DOHH2 (cell line): Measurements from ENCODE around the gene SLC25A18.
"Not testable (repeated sequence)": the region's sequence is repeated elsewhere in the genome, so short reads cannot be mapped to it uniquely, and the experiment has no call there.

Experiments used
- H3F3A ChIP-seq: fragments of 200-600 bp; sonication (generic), shearing (Covaris generic); 2 replicates; pipeline ENCODE4 v1.6.0; 2016; ENCODE audit warnings: antibody characterized with exemption, mild to moderate bottlenecking; ENCODE audit not compliant: control insufficient read depth, insufficient read depth
- H3K27ac ChIP-seq: fragments of 200-600 bp; sonication (generic); 2 replicates; pipeline ENCODE4 v1.5.1; 2014; ENCODE audit warnings: low read depth, mild to moderate bottlenecking, low read length, moderate library complexity
- H3K27me3 ChIP-seq: fragments of 200-600 bp; sonication (generic); 2 replicates; pipeline ENCODE4 v1.6.1; 2014; ENCODE audit warnings: mild to moderate bottlenecking, low read length, mixed read lengths; ENCODE audit not compliant: control insufficient read depth
- H3K36me3 ChIP-seq: fragments of 200-600 bp; sonication (generic); 2 replicates; pipeline ENCODE4 v1.6.1; 2014; ENCODE audit warnings: mild to moderate bottlenecking, low read length, moderate library complexity, mixed read lengths; ENCODE audit not compliant: control insufficient read depth
- H3K4me1 ChIP-seq: fragments of 200-600 bp; sonication (generic); 2 replicates; pipeline ENCODE4 v1.6.1; 2014; ENCODE audit warnings: mild to moderate bottlenecking, low read length, mixed read lengths; ENCODE audit not compliant: control insufficient read depth
- H3K4me2 ChIP-seq: fragments of 200-600 bp; sonication (generic); 2 replicates; pipeline ENCODE4 v1.6.0; 2014; ENCODE audit warnings: mild to moderate bottlenecking, low read length, moderate library complexity
- H3K4me3 ChIP-seq: fragments of 200-600 bp; sonication (generic); 2 replicates; pipeline ENCODE4 v1.5.1; 2014; ENCODE audit warnings: mild to moderate bottlenecking, low read length, mixed read lengths
- H3K79me2 ChIP-seq: fragments of 200-600 bp; sonication (generic); 2 replicates; pipeline ENCODE4 v1.6.1; 2014; ENCODE audit warnings: mild to moderate bottlenecking, low read length, mixed read lengths; ENCODE audit not compliant: control insufficient read depth
- H3K9me2 ChIP-seq: fragments of 200-600 bp; sonication (generic); replicated peaks from 2 replicates; pipeline ENCODE4 v1.6.1; 2014; ENCODE audit warnings: mild to moderate bottlenecking, low read length, mixed read lengths; ENCODE audit not compliant: control insufficient read depth
- H3K9me3 ChIP-seq: fragments of 200-600 bp; sonication (generic); 2 replicates; pipeline ENCODE4 v1.6.1; 2014; ENCODE audit warnings: antibody characterized with exemption, low read length, mixed read lengths; ENCODE audit not compliant: control insufficient read depth, insufficient read depth
- H4K20me1 ChIP-seq: fragments of 200-600 bp; sonication (generic); 2 replicates; pipeline ENCODE4 v1.6.0; 2014; ENCODE audit warnings: low read depth, mild to moderate bottlenecking, antibody characterized with exemption, low read length, moderate library complexity; ENCODE audit not compliant: control insufficient read depth, insufficient read depth
- EZH2phosphoT487 ChIP-seq: fragments of 200-600 bp; sonication (generic); IDR thresholded peaks from 2 replicates; pipeline ENCODE4 v1.6.1; 2017; ENCODE audit warnings: borderline replicate concordance, mild to moderate bottlenecking, antibody characterized with exemption, low read length, moderate library complexity, mixed read lengths
- TF ChIP-seq, protein P1 (sequence below): fragments of 200-600 bp; sonication (generic); IDR thresholded peaks from one replicate; pipeline ENCODE4 v1.5.1; 2014; ENCODE audit warnings: antibody characterized with exemption, mild to moderate bottlenecking, low read depth, low read length; ENCODE audit not compliant: poor library complexity, severe bottlenecking

The SLC25A18 gene

DNA sequence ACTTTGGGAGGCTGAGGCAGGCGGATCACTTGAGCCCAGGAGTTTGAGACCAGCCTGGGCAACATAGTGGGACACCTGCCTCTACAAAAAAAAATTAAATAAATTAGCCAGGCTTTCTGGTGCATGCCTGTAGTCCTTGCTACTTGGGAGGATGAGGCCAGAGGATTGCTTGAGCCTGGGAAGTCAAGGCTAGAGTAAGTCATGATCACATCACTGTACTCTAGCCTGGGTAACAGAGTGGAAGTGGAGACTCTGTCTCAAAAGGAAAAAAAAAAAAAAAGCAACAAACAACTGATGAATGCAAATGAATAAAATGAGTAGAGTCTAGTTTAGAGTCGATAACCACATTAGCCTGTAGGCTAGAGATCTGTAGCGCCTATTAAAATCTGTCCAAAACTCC, 71.4 kb downstream of the SLC25A18 start:
- Histone ChIP-seq H3K4me3 (no peak overlapping the region), H3K9me2 (no peaks in the 10 kb centered on the region)

DNA sequence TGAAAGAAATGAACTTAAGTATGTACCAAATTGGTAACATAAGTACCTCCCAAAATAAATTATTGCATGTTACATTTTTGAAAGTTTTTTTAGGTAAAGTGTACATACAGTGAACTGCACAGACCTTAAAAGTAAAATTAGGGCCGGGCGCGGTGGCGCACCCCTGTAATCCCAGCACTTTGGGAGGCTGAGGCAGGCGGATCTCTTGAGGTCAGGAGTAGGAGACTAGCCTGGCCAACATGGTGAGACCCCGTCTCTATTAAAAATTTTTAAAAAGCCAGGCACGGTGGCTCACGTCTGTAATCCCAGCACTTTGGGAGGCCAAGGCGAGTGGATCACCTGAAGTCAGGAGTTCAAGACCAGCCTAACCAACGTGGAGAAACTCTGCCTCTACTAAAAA, 73.6 kb downstream of the SLC25A18 start:
- not testable (repeated sequence) for H3F3A ChIP-seq, H3K27me3 ChIP-seq, H3K4me2 ChIP-seq, H4K20me1 ChIP-seq, H3K9me3 ChIP-seq, H3K4me3 ChIP-seq, H3K9me2 ChIP-seq, H3K27ac ChIP-seq
- Histone ChIP-seq H3K79me2 (peaks cover 33% of the 10 kb centered on the region), H3K4me1 (peaks cover 17% of the 10 kb centered on the region), H3K36me3 (peaks cover 13% of the 10 kb centered on the region)

More for the DNA sequence above, 71.4 kb downstream of the SLC25A18 start:
- Histone ChIP-seq H3F3A (peaks cover 2% of the 10 kb centered on the region; the same call in 1 of the 2 replicates), H3K4me1 (peaks cover 12% of the 10 kb centered on the region), H3K36me3 (peaks cover 4% of the 10 kb centered on the region), H3K27me3 (no peaks in the 10 kb centered on the region), H3K4me2 (no peak overlapping the region), H3K9me3 (no peaks in the 10 kb centered on the region), H3K27ac (no peak overlapping the region), H3K79me2 (peaks cover 15% of the 10 kb centered on the region), H4K20me1 (no peaks in the 10 kb centered on the region)
- TF ChIP-seq, protein P1, sequence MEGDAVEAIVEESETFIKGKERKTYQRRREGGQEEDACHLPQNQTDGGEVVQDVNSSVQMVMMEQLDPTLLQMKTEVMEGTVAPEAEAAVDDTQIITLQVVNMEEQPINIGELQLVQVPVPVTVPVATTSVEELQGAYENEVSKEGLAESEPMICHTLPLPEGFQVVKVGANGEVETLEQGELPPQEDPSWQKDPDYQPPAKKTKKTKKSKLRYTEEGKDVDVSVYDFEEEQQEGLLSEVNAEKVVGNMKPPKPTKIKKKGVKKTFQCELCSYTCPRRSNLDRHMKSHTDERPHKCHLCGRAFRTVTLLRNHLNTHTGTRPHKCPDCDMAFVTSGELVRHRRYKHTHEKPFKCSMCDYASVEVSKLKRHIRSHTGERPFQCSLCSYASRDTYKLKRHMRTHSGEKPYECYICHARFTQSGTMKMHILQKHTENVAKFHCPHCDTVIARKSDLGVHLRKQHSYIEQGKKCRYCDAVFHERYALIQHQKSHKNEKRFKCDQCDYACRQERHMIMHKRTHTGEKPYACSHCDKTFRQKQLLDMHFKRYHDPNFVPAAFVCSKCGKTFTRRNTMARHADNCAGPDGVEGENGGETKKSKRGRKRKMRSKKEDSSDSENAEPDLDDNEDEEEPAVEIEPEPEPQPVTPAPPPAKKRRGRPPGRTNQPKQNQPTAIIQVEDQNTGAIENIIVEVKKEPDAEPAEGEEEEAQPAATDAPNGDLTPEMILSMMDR, result no peak
- TF ChIP-seq EZH2phosphoT487, result no peak

DNA sequence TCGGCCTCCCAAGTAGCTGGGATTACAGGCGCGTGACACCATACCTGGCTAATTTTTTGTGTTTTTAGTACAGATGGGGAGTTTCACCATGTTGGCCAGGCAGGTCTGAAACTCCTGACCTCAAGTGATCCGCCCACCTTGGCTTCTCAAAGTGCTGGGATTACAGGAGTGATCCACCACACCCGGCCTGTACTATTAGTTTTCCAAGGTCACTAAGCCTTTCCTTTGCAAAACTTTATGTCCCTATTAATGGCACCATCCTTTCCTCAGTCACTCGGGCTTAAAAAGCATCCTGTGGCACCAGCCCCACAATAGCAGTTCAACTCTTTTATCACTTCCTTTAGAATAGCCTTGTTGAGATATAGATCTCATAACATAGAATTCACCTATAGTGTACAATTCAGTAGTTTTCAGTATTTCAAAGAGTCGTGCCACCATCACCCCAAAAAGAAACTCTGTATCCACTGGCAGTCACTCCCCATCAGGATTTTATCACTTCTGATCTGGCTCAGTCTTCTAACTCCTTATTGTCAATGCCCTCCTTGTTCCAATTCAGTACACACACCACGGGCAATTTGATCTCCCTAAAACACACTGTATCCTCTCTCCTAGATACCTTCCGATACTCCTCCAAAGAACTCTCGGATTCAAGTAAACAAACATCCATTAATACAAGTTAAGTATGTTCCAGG, 74.3 kb downstream of the SLC25A18 start:
- H3K36me3 ChIP-seq, result peaks cover 13% of the 10 kb centered on the region
- peaks cover 17% of the 10 kb centered on the region for H3K4me1 ChIP-seq
- no peaks in the 10 kb centered on the region for H4K20me1 ChIP-seq
- peak overlapping the region; percentile 79 for H3K4me3 ChIP-seq
- H3K79me2 ChIP-seq, result peaks cover 41% of the 10 kb centered on the region
- H3K9me3 ChIP-seq, result no peaks in the 10 kb centered on the region
- H3K9me2 ChIP-seq, result no peaks in the 10 kb centered on the region
- no peaks in the 10 kb centered on the region for H3K27me3 ChIP-seq
- H3K27ac ChIP-seq, result peak overlapping the region; percentile 74
- H3K4me2 ChIP-seq, result peak overlapping the region; percentile 86
- no peak for TF ChIP-seq EZH2phosphoT487
- TF ChIP-seq, protein P1, result no peak
- H3F3A ChIP-seq, result peaks cover 2% of the 10 kb centered on the region; the same call in 1 of the 2 replicates

DNA sequence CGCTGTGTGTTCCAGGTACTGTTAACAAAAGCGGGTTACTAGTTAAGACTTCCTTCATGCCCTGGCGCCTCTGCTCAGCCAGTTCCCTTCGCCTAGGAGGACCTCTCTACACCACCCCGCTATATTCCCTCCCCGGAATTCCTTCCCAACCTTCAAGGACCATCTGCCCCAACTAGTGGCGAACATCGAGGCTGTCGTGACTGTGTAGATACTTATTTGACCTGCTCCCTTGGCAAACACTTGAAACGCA, 74.8 kb downstream of the SLC25A18 start:
- H3K27me3 ChIP-seq, result no peaks in the 10 kb centered on the region
- H3K4me3 ChIP-seq, result peak overlapping the region; percentile 79
- H3F3A ChIP-seq, result peaks cover 2% of the 10 kb centered on the region; the same call in 1 of the 2 replicates
- H3K79me2 ChIP-seq, result peaks cover 46% of the 10 kb centered on the region
- peak overlapping the region; percentile 86 for H3K4me2 ChIP-seq
- TF ChIP-seq EZH2phosphoT487, result no peak
- TF ChIP-seq, protein P1, result no peak
- peaks cover 17% of the 10 kb centered on the region for H3K36me3 ChIP-seq
- H3K9me2 ChIP-seq, result no peaks in the 10 kb centered on the region
- no peaks in the 10 kb centered on the region for H4K20me1 ChIP-seq
- peak overlapping the region; percentile 74 for H3K27ac ChIP-seq
- H3K9me3 ChIP-seq, result no peaks in the 10 kb centered on the region
- peaks cover 17% of the 10 kb centered on the region for H3K4me1 ChIP-seq
